Cardiac muscle cell (in vitro differentiated cells and primary cell): Measurements from ENCODE around the gene ADGRB2. TPM values are rescaled to one million over a fixed set of nuclear protein-coding genes. Genes with fewer than 3 reads are reported as not detected.

Experiments
- DNase-seq, 2 donors: peaks; one replicate each; pipeline versions ENCODE4 v3.0.0 to v3.0.0-alpha.2; 2010 to 2017; ENCODE audit warnings: low read depth in 1 of 2, low spot score in 1 of 2
- H3K27ac ChIP-seq: fragments of 200-600 bp; sonication (generic); 2 replicates; pipeline ENCODE4 v1.5.1; 2016
- H3K27me3 ChIP-seq: fragments of 200-600 bp; sonication (generic); 2 replicates; pipeline ENCODE4 v1.6.0; 2016; ENCODE audit warnings: control low read depth
- H3K36me3 ChIP-seq: fragments of 200-600 bp; sonication (generic); 2 replicates; pipeline ENCODE4 v1.5.1; 2016; ENCODE audit warnings: control low read depth
- H3K4me1 ChIP-seq: fragments of 200-600 bp; sonication (generic); 2 replicates; pipeline ENCODE4 v1.8.1; 2017; ENCODE audit warnings: low read depth, mild to moderate bottlenecking, mixed run types
- H3K4me3 ChIP-seq: fragments of 200-600 bp; sonication (generic); 2 replicates; pipeline ENCODE4 v1.5.1; 2016; ENCODE audit warnings: mild to moderate bottlenecking
- H3K9me3 ChIP-seq: fragments of 200-600 bp; sonication (generic); 2 replicates; pipeline ENCODE4 v1.5.1; 2017; ENCODE audit warnings: low read depth, mild to moderate bottlenecking, control low read depth
- CTCF ChIP-seq: IDR thresholded peaks from 2 replicates; pipeline ENCODE4 v1.5.1; 2012; ENCODE audit warnings: low read depth, mild to moderate bottlenecking, low read length
- polyA plus RNA-seq: library from polyadenylated mRNA; unstranded; fragments of >200 nt; fragmentation: Nextera tagmentation; extraction: Ambion mirVana; gene quantifications from 2 replicates; pipeline ENCODE4 v1.2.1, GENCODE V29; 2016
- total RNA-seq: library from RNA; depleted of rRNA; stranded (reverse); fragments of >200 nt; gene quantifications from 2 replicates; pipeline ENCODE4 v1.2.3, GENCODE V29; 2016

ADGRB2 gene
- total and polyA plus RNA-seq, 2 experiments from 2014 or later = 95.0 to 309 TPM

- Histone ChIP-seq H3K27ac (no peak overlapping the region), H3K36me3 (no peaks in the 10 kb centered on the region), H3K27me3 (no peaks in the 10 kb centered on the region), H3K4me3 (peak overlapping the region; percentile 97), H3K9me3 (no peaks in the 10 kb centered on the region), H3K4me1 (peaks cover 32% of the 10 kb centered on the region)
- TF ChIP-seq CTCF = peak; percentile 57
- DNase-seq = peak in 1 of 2 donors; percentile 92
These were observed 1.1 kb downstream of the ADGRB2 start for GRCh38 chr1:31762726-31763670.

GRCh38 chr1:31762323-31762722 lies 1.8 kb downstream of the ADGRB2 start:
- H3K27me3 ChIP-seq = no peaks in the 10 kb centered on the region
- H3K36me3 ChIP-seq = no peaks in the 10 kb centered on the region
- H3K9me3 ChIP-seq = no peaks in the 10 kb centered on the region
- H3K27ac ChIP-seq = peak overlapping the region; percentile 48
- TF ChIP-seq CTCF = no peak
- DNase-seq = no peak
- H3K4me1 ChIP-seq = peaks cover 32% of the 10 kb centered on the region
- peak overlapping the region; percentile 97 for H3K4me3 ChIP-seq

- DNase-seq = peak in 1 of 2 donors; percentile 47
- Histone ChIP-seq H3K27me3 (no peaks in the 10 kb centered on the region), H3K4me1 (peaks cover 32% of the 10 kb centered on the region), H3K9me3 (no peaks in the 10 kb centered on the region), H3K4me3 (no peak overlapping the region), H3K27ac (peak overlapping the region; percentile 48), H3K36me3 (no peaks in the 10 kb centered on the region)
- no peak for TF ChIP-seq CTCF
These were observed 2.3 kb downstream of the ADGRB2 start for GRCh38 chr1:31761883-31762282.

GRCh38 chr1:31760471-31761470 lies 3.4 kb downstream of the ADGRB2 start:
- H3K27ac ChIP-seq = peak overlapping the region; percentile 48
- TF ChIP-seq CTCF = no peak
- no peaks in the 10 kb centered on the region for H3K27me3 ChIP-seq
- peak; percentile 65 to 67 for DNase-seq
- no peaks in the 10 kb centered on the region for H3K9me3 ChIP-seq
- H3K4me3 ChIP-seq = peak overlapping the region; percentile 44
- H3K36me3 ChIP-seq = no peaks in the 10 kb centered on the region
- H3K4me1 ChIP-seq = peaks cover 32% of the 10 kb centered on the region

- H3K4me3 ChIP-seq = no peak overlapping the region
- H3K27ac ChIP-seq = no peak overlapping the region
- no peaks in the 10 kb centered on the region for H3K36me3 ChIP-seq
- no peak for DNase-seq
- H3K27me3 ChIP-seq = no peaks in the 10 kb centered on the region
- no peaks in the 10 kb centered on the region for H3K9me3 ChIP-seq
- H3K4me1 ChIP-seq = peaks cover 38% of the 10 kb centered on the region
- no peak for TF ChIP-seq CTCF
These were observed 4.7 kb downstream of the ADGRB2 start for GRCh38 chr1:31759298-31760023.
